GM23338 (cell line): Measurements from ENCODE around the gene GUCA2A. TPM values are rescaled to one million over a fixed set of nuclear protein-coding genes. Genes with fewer than 3 reads are reported as not detected.

Source experiments
- ATAC-seq: fragments of 200-7000 bp; cut with Tn5 transposase; 3 replicates; pipeline ENCODE4 v1.9.1; 2020
- DNase-seq: peaks from one replicate; pipeline ENCODE4 v3.0.0-alpha.2; 2015; ENCODE audit warnings: low spot score
- H2AFZ ChIP-seq: fragments of 200-600 bp; sonication (generic); 2 replicates; pipeline ENCODE4 v1.8.0; 2016; ENCODE audit warnings: antibody characterized with exemption, mild to moderate bottlenecking, moderate library complexity
- H3F3A ChIP-seq: fragments of 200-600 bp; sonication (generic); replicated peaks from 2 replicates; pipeline ENCODE4 v1.8.0; 2017; ENCODE audit warnings: antibody characterized with exemption, mixed run types, low read depth
- H3K27ac ChIP-seq: fragments of 200-600 bp; sonication (generic); 2 replicates; pipeline ENCODE4 v1.6.1; 2016; ENCODE audit warnings: low read depth
- H3K27me3 ChIP-seq: fragments of 200-600 bp; sonication (generic); 2 replicates; pipeline ENCODE4 v1.8.0; 2016; ENCODE audit warnings: mild to moderate bottlenecking, mixed run types, moderate library complexity; ENCODE audit not compliant: insufficient read depth
- H3K36me3 ChIP-seq: fragments of 200-600 bp; sonication (generic); 2 replicates; pipeline ENCODE4 v1.8.0; 2016; ENCODE audit warnings: mild to moderate bottlenecking; ENCODE audit not compliant: insufficient read depth
- H3K4me1 ChIP-seq: fragments of 200-600 bp; sonication (generic); 2 replicates; pipeline ENCODE4 v1.8.0; 2016; ENCODE audit warnings: mild to moderate bottlenecking, moderate library complexity; ENCODE audit not compliant: insufficient read depth
- H3K4me2 ChIP-seq: fragments of 200-600 bp; sonication (generic); 2 replicates; pipeline ENCODE4 v1.7.1; 2017; ENCODE audit warnings: mixed run types
- H3K4me3 ChIP-seq: fragments of 200-600 bp; sonication (generic); 2 replicates; pipeline ENCODE4 v1.6.1; 2016; ENCODE audit warnings: mixed run types
- H3K79me2 ChIP-seq: fragments of 200-600 bp; sonication (generic); replicated peaks from 2 replicates; pipeline ENCODE4 v1.8.0; 2017; ENCODE audit warnings: mild to moderate bottlenecking; ENCODE audit not compliant: insufficient read depth
- H3K9me2 ChIP-seq: fragments of 200-600 bp; sonication (generic); 2 replicates; pipeline ENCODE4 v1.8.0; 2017; ENCODE audit not compliant: insufficient read depth
- H4K20me1 ChIP-seq: fragments of 200-600 bp; sonication (generic); replicated peaks from 2 replicates; pipeline ENCODE4 v1.8.0; 2017; ENCODE audit warnings: mild to moderate bottlenecking; ENCODE audit not compliant: insufficient read depth
- H3K27ac Mint-ChIP-seq: 2 replicates; pipeline ENCODE4 v1.8.0; 2020; ENCODE audit warnings: inconsistent platforms, mild to moderate bottlenecking, moderate library complexity, mixed read lengths
- H3K27me3 Mint-ChIP-seq: 3 replicates; pipeline ENCODE4 v1.8.0; 2022; ENCODE audit warnings: low read depth, mild to moderate bottlenecking, moderate library complexity, mixed read lengths, inconsistent platforms; ENCODE audit not compliant: insufficient read depth, poor library complexity
- H3K36me3 Mint-ChIP-seq: 3 replicates; pipeline ENCODE4 v1.8.0; 2021; ENCODE audit warnings: low read depth, mild to moderate bottlenecking, inconsistent platforms, moderate library complexity, mixed read lengths
- H3K4me1 Mint-ChIP-seq: 3 replicates; pipeline ENCODE4 v1.8.0; 2020; ENCODE audit warnings: mild to moderate bottlenecking, inconsistent platforms, mixed read lengths
- H3K4me3 Mint-ChIP-seq: 3 replicates; pipeline ENCODE4 v1.8.0; 2021; ENCODE audit warnings: moderate library complexity, mild to moderate bottlenecking, inconsistent platforms, mixed read lengths
- H3K9me3 Mint-ChIP-seq: 3 replicates; pipeline ENCODE4 v1.8.0; 2020; ENCODE audit warnings: moderate library complexity, mild to moderate bottlenecking, inconsistent platforms, mixed read lengths
- CREB1 ChIP-seq: fragments of 250-450 bp; sonication (Bioruptor Pico); IDR thresholded peaks from 2 replicates; pipeline ENCODE4 v1.5.0; 2020; ENCODE audit warnings: low read depth, mild to moderate bottlenecking, moderate library complexity
- EZH2 ChIP-seq: fragments of 200-600 bp; sonication (generic); IDR thresholded peaks from one replicate; pipeline ENCODE4 v1.8.0; 2017; ENCODE audit warnings: antibody characterized with exemption, mild to moderate bottlenecking, low read depth; ENCODE audit not compliant: unreplicated experiment
- JUNB ChIP-seq: IDR thresholded peaks from one replicate; pipeline ENCODE4 v1.6.1; 2016; ENCODE audit warnings: antibody characterized with exemption; ENCODE audit not compliant: unreplicated experiment
- NANOG ChIP-seq: IDR thresholded peaks from 2 replicates; pipeline ENCODE4 v1.6.1; 2016; ENCODE audit warnings: antibody characterized with exemption, borderline replicate concordance
- POLR2AphosphoS5 ChIP-seq: IDR thresholded peaks from 2 replicates; pipeline ENCODE4 v1.6.1; 2016; ENCODE audit warnings: antibody characterized with exemption, low read depth
- REST ChIP-seq: IDR thresholded peaks from one replicate; pipeline ENCODE4 v1.6.1; 2018; ENCODE audit warnings: antibody characterized with exemption; ENCODE audit not compliant: unreplicated experiment
- STAT1 ChIP-seq: IDR thresholded peaks from one replicate; pipeline ENCODE4 v1.6.1; 2016; ENCODE audit warnings: antibody characterized with exemption; ENCODE audit not compliant: unreplicated experiment
- ZNF114 ChIP-seq: fragments of 250-450 bp; sonication (Bioruptor Pico); IDR thresholded peaks from 2 replicates; pipeline ENCODE4 v1.5.0; 2020; ENCODE audit warnings: mild to moderate bottlenecking, moderate library complexity
- ZNF331 ChIP-seq: fragments of 250-450 bp; sonication (Bioruptor Pico); IDR thresholded peaks from 2 replicates; pipeline ENCODE4 v1.5.0; 2020; ENCODE audit warnings: low read depth, mild to moderate bottlenecking, moderate library complexity
- polyA plus RNA-seq: library from polyadenylated mRNA; unstranded; fragments of >200 nt; fragmentation: Nextera tagmentation; extraction: Ambion mirVana; gene quantifications from 2 replicates; pipeline ENCODE4 v1.2.1, GENCODE V29; 2016
- total RNA-seq: library from RNA; depleted of rRNA; stranded (reverse); fragments of >200 nt; shearing (Covaris generic); gene quantifications from 2 replicates; pipeline ENCODE4 v1.2.3, GENCODE V29; 2014
- TF ChIP-seq, protein P1 (sequence below), 2 experiments: fragments of 200-600 bp in 1 of 2; sonication (generic) in 1 of 2; conservative IDR thresholded peaks; 2 replicates each; pipeline versions ENCODE4 v1.5.1 to v1.6.1; 2016 to 2017; ENCODE audit warnings: antibody characterized with exemption in 2 of 2, low read depth in 2 of 2, mild to moderate bottlenecking in 2 of 2, moderate library complexity in 1 of 2
- TF ChIP-seq, protein P2 (sequence below): fragments of 250-450 bp; sonication (Bioruptor Pico); IDR thresholded peaks from 2 replicates; pipeline ENCODE4 v1.5.0; 2020; ENCODE audit warnings: mild to moderate bottlenecking, moderate library complexity
- TF ChIP-seq, protein P3 (sequence below): IDR thresholded peaks from 2 replicates; pipeline ENCODE4 v1.6.1; 2016; ENCODE audit warnings: antibody characterized with exemption

The GUCA2A gene
- total and polyA plus RNA-seq, 2 experiments from 2014 or later, result not detected

DNA sequence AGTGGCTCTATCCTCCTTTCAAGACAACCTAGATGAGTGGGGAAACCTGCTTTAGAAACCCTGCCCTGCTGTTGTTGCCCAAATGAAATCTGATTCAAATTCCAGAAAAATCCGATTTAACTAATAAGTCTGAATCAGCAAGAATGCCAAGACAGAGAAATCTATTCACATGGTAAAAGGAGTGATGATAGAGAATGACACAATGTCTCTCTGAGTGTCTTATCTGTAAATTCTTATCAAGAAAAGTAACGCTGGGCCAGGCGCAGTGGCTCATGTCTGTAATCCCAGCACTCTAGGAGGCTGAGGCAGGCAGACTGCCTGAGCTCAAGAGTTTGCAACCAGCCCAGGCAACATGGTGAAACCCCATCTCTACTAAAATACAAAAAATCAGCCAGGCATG, 13.7 kb upstream of the GUCA2A start:
- Mint-ChIP-seq H3K4me3 (no peak overlapping the region), H3K27ac (no peak overlapping the region), H3K4me1 (peaks cover 10% of the 10 kb centered on the region), H3K9me3 (no peaks in the 10 kb centered on the region), H3K36me3 (peaks cover 4% of the 10 kb centered on the region), H3K27me3 (peaks cover 4% of the 10 kb centered on the region)
- no peak overlapping the region for H2AFZ ChIP-seq
- ATAC-seq, result no peak
- no peaks in the 10 kb centered on the region for H3K79me2 ChIP-seq
- no peak overlapping the region for H3K4me3 ChIP-seq
- no peak overlapping the region for H3K4me2 ChIP-seq
- H3K9me2 ChIP-seq, result no peaks in the 10 kb centered on the region
- TF ChIP-seq, protein P1, sequence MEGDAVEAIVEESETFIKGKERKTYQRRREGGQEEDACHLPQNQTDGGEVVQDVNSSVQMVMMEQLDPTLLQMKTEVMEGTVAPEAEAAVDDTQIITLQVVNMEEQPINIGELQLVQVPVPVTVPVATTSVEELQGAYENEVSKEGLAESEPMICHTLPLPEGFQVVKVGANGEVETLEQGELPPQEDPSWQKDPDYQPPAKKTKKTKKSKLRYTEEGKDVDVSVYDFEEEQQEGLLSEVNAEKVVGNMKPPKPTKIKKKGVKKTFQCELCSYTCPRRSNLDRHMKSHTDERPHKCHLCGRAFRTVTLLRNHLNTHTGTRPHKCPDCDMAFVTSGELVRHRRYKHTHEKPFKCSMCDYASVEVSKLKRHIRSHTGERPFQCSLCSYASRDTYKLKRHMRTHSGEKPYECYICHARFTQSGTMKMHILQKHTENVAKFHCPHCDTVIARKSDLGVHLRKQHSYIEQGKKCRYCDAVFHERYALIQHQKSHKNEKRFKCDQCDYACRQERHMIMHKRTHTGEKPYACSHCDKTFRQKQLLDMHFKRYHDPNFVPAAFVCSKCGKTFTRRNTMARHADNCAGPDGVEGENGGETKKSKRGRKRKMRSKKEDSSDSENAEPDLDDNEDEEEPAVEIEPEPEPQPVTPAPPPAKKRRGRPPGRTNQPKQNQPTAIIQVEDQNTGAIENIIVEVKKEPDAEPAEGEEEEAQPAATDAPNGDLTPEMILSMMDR (conservative IDR thresholded peaks at IDR 0.05; ENCODE audit: low read depth in 2 of 2), result no peak
- TF ChIP-seq STAT1 (no peak), EZH2 (no peak), POLR2AphosphoS5 (no peak), CREB1 (CRISPR knock-in tag) (no peak), ZNF114 (CRISPR knock-in tag) (no peak), ZNF331 (no peak), REST (no peak), NANOG (no peak), JUNB (no peak)
- TF ChIP-seq, protein P2, sequence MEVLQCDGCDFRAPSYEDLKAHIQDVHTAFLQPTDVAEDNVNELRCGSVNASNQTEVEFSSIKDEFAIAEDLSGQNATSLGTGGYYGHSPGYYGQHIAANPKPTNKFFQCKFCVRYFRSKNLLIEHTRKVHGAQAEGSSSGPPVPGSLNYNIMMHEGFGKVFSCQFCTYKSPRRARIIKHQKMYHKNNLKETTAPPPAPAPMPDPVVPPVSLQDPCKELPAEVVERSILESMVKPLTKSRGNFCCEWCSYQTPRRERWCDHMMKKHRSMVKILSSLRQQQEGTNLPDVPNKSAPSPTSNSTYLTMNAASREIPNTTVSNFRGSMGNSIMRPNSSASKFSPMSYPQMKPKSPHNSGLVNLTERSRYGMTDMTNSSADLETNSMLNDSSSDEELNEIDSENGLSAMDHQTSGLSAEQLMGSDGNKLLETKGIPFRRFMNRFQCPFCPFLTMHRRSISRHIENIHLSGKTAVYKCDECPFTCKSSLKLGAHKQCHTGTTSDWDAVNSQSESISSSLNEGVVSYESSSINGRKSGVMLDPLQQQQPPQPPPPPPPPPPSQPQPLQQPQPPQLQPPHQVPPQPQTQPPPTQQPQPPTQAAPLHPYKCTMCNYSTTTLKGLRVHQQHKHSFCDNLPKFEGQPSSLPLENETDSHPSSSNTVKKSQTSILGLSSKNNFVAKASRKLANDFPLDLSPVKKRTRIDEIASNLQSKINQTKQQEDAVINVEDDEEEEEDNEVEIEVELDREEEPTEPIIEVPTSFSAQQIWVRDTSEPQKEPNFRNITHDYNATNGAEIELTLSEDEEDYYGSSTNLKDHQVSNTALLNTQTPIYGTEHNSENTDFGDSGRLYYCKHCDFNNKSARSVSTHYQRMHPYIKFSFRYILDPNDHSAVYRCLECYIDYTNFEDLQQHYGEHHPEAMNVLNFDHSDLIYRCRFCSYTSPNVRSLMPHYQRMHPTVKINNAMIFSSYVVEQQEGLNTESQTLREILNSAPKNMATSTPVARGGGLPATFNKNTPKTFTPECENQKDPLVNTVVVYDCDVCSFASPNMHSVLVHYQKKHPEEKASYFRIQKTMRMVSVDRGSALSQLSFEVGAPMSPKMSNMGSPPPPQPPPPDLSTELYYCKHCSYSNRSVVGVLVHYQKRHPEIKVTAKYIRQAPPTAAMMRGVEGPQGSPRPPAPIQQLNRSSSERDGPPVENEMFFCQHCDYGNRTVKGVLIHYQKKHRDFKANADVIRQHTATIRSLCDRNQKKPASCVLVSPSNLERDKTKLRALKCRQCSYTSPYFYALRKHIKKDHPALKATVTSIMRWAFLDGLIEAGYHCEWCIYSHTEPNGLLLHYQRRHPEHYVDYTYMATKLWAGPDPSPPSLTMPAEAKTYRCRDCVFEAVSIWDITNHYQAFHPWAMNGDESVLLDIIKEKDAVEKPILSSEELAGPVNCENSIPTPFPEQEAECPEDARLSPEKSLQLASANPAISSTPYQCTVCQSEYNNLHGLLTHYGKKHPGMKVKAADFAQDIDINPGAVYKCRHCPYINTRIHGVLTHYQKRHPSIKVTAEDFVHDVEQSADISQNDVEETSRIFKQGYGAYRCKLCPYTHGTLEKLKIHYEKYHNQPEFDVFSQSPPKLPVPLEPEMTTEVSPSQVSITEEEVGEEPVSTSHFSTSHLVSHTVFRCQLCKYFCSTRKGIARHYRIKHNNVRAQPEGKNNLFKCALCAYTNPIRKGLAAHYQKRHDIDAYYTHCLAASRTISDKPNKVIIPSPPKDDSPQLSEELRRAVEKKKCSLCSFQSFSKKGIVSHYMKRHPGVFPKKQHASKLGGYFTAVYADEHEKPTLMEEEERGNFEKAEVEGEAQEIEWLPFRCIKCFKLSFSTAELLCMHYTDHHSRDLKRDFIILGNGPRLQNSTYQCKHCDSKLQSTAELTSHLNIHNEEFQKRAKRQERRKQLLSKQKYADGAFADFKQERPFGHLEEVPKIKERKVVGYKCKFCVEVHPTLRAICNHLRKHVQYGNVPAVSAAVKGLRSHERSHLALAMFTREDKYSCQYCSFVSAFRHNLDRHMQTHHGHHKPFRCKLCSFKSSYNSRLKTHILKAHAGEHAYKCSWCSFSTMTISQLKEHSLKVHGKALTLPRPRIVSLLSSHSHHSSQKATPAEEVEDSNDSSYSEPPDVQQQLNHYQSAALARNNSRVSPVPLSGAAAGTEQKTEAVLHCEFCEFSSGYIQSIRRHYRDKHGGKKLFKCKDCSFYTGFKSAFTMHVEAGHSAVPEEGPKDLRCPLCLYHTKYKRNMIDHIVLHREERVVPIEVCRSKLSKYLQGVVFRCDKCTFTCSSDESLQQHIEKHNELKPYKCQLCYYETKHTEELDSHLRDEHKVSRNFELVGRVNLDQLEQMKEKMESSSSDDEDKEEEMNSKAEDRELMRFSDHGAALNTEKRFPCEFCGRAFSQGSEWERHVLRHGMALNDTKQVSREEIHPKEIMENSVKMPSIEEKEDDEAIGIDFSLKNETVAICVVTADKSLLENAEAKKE, result no peak
- TF ChIP-seq, protein P3, sequence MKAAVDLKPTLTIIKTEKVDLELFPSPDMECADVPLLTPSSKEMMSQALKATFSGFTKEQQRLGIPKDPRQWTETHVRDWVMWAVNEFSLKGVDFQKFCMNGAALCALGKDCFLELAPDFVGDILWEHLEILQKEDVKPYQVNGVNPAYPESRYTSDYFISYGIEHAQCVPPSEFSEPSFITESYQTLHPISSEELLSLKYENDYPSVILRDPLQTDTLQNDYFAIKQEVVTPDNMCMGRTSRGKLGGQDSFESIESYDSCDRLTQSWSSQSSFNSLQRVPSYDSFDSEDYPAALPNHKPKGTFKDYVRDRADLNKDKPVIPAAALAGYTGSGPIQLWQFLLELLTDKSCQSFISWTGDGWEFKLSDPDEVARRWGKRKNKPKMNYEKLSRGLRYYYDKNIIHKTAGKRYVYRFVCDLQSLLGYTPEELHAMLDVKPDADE, result no peak
- H3K27ac ChIP-seq, result no peak overlapping the region
- no peaks in the 10 kb centered on the region for H3K36me3 ChIP-seq
- H3K27me3 ChIP-seq, result no peaks in the 10 kb centered on the region
- H3K4me1 ChIP-seq, result no peaks in the 10 kb centered on the region
- no peak for DNase-seq
- H4K20me1 ChIP-seq, result no peaks in the 10 kb centered on the region; the same call in 1 of the 2 replicates
- no peaks in the 10 kb centered on the region for H3F3A ChIP-seq
